Endometrial microvascular endothelial cells (primary cell): ENCODE data around the gene BMP5. TPM values are rescaled to one million over a fixed set of nuclear protein-coding genes. Genes with fewer than 3 reads are reported as not detected.

Experiments
- in situ Hi-C: cut with HindIII; loops from 2 replicates; pipeline ENCODE4 v1.10.0; 2017; ENCODE audit warnings: low sequenced_read_pairs, low pct_unique_long_range_greater_than_20kb; ENCODE audit errors: inconsistent ontology term
- total RNA-seq: library from RNA; depleted of rRNA; stranded (reverse); fragments of >200 nt; gene quantifications from one replicate; pipeline ENCODE4 v1.2.3, GENCODE V29; 2015; ENCODE audit errors: inconsistent ontology term

The BMP5 gene
- total RNA-seq, 1 donor from 2014 or later: not detected

DNA sequence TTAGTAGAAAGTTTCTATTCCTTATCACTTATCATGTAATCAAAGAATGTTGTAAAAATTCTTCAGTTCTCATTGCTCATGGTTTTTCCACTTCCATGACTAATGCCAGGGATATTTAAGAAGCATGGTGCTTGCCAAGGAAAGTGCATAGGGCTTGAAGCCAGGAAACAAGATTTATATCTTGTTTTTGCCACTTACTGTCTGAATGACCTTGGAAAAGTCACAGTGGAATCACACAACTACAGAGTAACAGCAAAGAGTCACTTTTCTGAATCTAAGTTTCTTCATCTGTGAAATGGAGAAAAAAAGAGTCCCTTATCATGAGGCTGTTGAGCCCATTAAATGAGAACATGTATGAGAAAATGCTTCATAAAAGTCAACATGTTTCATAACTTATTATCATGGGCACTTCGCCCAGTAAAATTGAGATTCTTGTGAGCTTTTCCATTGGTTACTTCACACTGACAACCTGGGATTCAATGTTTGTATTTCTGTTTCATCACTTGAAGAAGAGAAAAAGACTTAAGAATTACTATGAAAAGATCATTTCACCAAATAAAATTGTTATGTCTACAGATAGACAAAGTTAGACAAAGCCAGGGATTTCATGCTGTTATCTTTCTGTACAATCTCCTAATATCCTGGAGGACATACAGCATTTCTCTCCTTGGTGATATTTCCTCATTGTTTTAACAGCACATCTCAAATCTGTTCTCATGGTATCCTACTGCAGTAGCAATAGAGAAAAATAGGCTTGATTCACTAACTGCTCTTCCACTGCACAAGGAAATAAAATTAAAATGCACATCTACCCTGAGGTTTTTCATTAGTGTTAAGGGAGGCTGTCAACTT is 7.6 kb upstream of the BMP5 start:
- in situ Hi-C loops: no loop called here

GRCh38 chr6:55877283-55877682 is 1.9 kb upstream of the BMP5 start:
- in situ Hi-C loops: no loop called here

- in situ Hi-C loops: no loop called here
These were observed 1.1 kb downstream of the BMP5 start for GRCh38 chr6:55874316-55874715.

DNA sequence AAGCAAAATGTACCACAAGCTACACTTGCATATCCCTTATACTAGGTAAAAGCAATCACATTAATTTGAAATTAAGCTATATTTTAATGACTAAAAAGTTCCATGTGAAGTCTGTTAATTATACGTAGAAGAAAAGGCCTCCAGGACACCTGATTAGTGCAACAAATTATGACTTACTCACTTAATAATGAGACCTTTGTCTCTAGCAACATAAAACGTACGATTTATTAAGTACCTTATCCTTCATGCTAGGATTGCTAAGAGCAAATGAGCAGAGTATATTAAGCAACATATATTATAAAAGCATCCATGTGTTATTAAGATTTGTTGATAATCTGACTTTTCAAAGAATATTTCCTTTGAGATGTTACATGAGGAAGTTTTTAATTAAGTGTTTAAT is 2.5 kb downstream of the BMP5 start:
- in situ Hi-C loops: no loop called here

- in situ Hi-C loops: no loop called here
These were observed 5.1 kb downstream of the BMP5 start for GRCh38 chr6:55870181-55870813.

DNA sequence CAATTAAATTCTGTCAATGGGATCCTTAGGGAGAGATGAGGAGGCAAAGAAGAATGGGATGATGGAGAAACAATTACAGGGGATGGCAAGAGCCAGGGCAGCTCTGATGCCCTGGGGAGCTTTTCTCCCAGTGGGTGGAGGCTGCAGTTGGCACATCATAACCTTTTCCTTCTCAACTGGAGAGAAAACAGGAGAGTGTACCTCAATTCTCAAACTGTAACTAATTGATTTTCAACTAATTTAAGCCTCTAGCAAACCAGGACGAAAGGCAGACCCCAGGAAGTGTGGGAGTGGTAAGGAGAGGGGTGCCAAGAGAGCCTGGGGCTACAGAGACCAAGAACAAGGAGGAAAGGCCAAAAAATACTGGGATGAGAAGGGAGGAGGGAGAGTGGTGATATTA is 5.7 kb downstream of the BMP5 start:
- in situ Hi-C loops: no loop called here

DNA sequence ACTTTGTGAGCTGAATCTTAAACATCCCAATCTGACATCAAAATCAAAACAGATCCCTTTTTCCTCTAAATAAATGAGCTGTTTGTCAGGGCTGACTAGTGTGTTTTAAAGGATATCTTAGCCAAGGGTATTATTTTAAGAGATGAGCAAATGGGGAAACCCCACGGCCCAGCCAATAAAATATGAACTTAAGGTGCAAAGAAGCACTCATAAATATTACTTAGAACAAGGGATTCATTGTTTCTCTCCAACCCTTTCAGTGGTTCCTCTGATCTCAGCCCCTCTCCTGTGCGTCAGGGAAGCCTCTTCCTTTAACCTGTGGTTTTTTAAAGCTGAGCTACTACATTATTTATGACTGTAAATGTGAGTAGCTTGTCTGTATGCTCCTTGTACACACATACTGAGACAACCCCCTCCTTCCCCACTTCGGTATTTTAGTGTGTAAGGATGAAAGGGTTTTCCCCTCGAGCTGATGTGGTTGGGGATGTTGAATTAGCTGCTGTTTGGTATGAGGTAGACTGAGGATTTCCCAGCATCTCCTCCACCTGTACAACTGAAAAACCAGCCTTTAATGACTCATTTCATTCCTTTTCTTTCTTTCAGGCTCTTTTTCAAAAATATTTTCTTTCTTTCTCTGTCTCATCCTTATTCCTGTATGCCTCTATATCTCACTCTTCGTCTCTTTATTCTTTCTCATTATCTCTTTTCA is 6.5 kb downstream of the BMP5 start:
- in situ Hi-C loops: no loop called here

DNA sequence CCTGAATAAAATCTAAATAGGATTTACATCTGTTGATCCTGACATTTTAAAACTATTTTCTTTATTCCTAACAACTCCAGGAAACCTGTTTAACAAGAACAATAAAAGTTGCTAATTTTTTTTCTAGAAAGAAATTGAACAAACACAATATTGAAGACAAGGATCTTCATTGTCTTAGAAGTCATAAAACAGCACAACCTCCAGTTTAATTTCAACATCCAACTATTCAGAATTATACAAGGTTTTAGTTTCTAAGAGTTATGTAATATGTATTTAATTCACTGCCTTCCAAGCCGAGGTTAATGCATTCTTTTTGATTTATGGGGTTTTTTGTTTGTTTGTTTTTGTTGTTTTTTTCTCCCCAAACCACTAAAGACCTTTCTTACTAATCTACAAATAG is 7.2 kb downstream of the BMP5 start:
- in situ Hi-C loops: no loop called here

DNA sequence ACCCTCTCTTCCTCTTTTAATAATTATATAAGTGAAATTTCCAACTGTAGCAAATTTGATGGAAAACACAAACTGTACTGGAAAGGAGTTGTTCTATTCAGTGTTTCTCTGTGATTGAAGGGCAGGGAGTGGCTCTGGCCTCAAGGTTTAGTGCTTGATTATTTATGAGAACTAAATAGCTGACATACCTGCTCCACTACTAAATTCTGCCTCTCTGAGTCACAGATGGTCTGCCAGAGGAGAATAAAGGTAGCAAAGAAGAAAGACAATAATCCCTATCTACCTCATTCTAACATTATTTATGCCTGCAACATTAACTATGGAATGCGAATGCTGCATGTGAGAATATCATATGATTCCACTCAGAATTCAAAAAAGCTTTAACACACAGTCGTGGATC is 9.3 kb downstream of the BMP5 start:
- in situ Hi-C loops: no loop called here

DNA sequence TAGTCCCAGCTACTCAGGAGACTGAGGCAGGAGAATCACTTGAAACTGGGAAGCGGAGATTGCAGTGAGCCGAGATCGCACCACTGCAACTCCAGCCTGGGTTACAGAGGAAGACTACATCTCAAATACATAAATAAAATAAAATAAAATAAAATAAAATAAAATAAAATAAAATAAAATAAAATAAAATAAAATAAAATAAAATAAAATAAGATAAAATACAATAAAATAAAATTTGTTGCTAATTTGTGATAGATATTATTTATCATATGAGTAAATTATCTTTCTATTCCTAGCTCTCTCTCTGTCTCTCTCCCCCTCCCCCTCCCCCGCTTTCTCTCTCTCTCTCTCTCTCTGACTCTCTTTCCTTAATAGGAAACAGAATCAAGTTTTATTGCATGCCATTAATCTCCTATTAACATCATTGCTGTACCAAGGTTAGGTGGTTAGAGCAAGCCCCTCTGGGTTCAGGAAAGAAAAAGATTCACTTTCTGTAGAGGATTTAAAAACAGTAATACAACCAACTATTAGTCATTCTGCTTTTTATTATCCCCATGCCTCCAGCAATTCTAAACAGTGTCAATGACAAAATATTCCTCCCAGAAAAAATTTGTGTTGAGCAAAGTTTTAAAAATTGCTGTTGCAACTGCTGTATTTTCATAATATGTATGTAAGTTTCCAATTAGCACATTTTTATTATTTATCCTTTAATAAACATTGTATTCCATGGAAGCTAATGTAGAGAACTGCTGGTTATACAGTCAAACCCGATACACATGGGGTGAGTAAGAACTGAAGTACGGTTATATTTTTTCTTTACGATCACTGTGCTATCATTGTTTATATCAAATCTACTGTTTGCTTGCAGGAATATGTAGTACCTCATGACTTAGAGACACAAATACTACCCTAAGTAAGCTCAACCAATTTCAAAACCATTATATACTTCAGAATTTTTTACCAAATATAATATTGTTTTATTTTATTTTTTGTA is 22.1 kb downstream of the BMP5 start:
- in situ Hi-C loops: no loop called here

DNA sequence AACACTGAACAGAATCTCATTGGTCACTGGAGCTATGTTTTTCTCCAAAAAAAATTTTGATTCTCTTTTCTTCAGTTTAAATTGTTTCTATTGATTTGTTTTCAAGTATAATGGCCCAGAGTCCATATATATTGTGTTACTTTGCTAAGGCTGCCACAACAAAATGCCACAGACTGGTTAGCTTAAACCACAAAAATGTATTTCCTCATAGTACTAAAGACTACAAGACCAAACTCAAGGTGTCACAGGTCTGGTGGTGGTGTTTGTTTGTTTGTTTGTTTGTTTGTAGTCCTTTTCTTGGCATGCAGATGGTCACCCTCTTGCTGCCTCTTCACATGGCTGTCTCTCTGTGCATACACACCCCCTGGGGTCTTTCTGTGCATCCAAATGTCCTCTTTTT is 34.0 kb downstream of the BMP5 start:
- in situ Hi-C loops: no loop called here

DNA sequence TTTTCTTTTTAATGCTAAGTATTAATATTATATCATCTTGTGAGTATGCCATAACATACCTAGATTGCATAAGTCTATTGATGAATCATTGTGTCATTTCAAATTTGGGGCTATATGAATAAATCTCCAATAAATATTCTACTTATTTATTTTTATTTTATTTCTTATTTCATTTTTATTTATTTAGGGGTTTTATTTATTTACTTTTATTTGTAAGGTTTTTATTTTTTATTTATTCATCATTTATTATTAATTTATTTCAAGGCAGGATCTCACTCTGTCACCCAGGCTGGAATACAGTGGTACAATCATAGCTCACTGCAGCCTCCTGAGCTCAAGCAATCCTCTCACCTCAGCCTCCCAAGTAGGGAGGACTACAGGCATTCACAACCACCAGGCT is 36.3 kb downstream of the BMP5 start:
- in situ Hi-C loops: no loop called here

DNA sequence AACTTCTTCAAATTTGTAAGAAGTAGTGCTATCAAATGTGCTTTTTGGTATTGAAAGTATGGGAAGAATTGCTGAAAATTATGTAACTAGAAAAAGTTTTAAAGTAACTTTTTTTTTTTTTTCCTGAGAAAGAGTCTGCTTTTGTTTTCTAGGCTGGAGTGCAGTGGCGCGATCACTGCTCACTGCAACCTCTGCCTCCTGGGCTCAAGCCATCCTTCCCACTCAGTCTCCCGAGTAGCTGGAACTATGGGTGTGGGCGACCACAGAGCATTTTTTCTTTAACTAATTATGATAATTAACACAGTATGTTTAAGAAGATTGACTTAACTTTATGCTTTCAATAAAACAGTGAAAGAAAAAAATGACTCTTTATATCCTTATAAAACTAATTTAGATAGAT is 38.4 kb downstream of the BMP5 start:
- in situ Hi-C loops: no loop called here

DNA sequence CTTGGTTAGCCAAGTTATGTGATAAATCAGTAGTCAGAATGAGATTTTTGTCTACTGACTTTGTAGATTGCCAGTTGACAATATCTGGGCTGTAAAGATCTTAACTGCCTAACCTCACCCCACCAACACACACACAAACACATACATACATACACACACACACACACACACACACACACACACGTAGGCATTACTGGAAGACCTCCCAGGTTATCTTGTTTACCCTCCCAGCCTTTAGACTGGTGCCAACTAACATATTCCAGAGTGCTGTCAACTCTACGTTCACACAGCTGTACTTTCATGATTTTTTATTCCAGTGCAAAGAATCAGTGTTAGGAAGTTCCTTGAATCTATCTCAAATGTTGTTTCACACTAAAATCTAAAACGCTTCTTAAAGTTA is 38.9 kb downstream of the BMP5 start:
- in situ Hi-C loops: no loop called here

DNA sequence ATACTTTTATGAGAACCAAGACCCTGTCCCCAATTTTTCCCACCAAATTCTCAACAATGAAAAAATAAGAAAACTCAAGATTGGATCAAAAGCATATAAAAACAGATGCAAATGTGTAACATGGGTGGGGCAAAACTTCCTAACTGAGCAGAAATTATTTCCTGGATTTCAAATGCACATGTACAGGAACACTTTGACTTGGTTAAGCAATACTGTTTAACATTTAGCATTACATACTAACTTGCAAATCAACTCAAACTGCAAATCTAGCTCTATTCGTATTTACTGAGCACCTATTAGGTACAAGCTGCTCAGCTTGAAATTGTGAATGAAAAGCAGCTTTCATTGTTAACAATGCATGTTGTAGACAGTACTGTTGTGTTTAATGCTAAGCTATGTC is 40.2 kb downstream of the BMP5 start:
- in situ Hi-C loops: no loop called here

DNA sequence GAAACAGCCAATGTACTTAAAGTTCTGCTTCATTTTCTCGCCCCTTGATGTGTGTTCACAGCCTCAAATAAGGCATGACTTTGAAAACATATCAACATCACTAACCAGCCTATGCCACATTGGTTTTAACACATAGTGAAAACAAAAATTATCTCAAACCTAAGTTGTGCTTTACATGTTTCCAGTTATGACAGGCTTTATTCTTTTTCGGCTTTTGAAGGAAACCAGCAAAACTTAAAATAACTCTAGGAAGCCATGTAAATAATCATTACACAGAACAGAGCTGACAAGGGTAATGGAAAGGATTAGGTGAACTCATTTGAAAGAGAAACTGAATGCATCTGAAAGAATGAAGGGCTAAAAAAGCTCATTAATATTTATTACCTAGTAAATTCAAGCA is 42.1 kb downstream of the BMP5 start:
- in situ Hi-C loops: no loop called here

- in situ Hi-C loops: no loop called here
These were observed 47.4 kb downstream of the BMP5 start for GRCh38 chr6:55827818-55828522.

DNA sequence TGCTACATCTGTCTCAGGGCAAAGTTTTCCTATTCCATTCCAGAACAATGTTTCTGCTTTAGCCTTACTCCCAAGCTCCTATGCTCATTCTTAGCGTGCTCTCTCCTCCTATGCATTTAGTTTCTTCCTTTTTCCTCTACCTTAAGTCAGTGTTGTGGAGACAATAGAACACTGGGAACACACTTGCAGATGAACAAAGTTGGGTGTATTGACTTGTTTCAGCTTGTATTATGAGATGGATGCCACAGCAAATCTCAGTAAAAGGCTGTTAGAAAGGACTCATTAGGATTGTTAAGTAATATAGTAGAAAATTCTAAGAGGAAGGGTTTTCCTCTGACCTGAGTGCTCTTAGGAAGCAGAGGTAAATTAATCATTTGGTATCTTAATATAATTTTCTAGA is 48.4 kb downstream of the BMP5 start:
- in situ Hi-C loops: no loop called here
